Measurements from ENCODE around the gene CNTN1. TPM values are rescaled to one million over a fixed set of nuclear protein-coding genes. Genes with fewer than 3 reads are reported as not detected.

The CNTN1 gene
- total RNA-seq, 1 experiment from 2014 or later = 6.5 TPM

GRCh38 chr12:41051954-41052353 lies 359.7 kb downstream of the CNTN1 start:
- H3K9me3 ChIP-seq (ENCODE audit: control insufficient read depth, low read depth, low read length) = no peaks in the 10 kb centered on the region
- H3K27me3 Mint-ChIP-seq (ENCODE audit: low read depth) = no peaks in the 10 kb centered on the region
- H3T11ph ChIP-seq (ENCODE audit: low read length) = no peak overlapping the region
- H3K56ac ChIP-seq (ENCODE audit: insufficient read length, low read depth, low read length) = no peak overlapping the region
- no peak overlapping the region for H3K18ac ChIP-seq (ENCODE audit: insufficient read length, low read depth, low read length)
- H2BK15ac ChIP-seq (ENCODE audit: low read depth, low read length) = no peak overlapping the region
- H2AK5ac ChIP-seq (ENCODE audit: insufficient read length, low read length) = no peak overlapping the region
- no peak overlapping the region for H4K5ac ChIP-seq (ENCODE audit: insufficient read length, low read depth, low read length)
- no peak overlapping the region for H3K4me2 ChIP-seq (ENCODE audit: insufficient read depth, insufficient read length, low read length)
- H2BK12ac ChIP-seq (ENCODE audit: insufficient read length, low read depth, low read length) = no peak overlapping the region
- no peak for TF ChIP-seq CTCF (conservative IDR thresholded peaks at IDR 0.05)
- H3K4me1 ChIP-seq (ENCODE audit: insufficient read depth, low read length) = no peaks in the 10 kb centered on the region
- H3K27me3 ChIP-seq (ENCODE audit: insufficient read depth, low read length) = no peaks in the 10 kb centered on the region
- H3K23ac ChIP-seq (ENCODE audit: insufficient read length, low read depth, low read length) = no peak overlapping the region
- DNase-seq = no peak
- no peak overlapping the region for H3K9ac ChIP-seq (ENCODE audit: extremely low read depth, insufficient read length, low read length)
- H2BK5ac ChIP-seq (ENCODE audit: insufficient read length, low read length) = no peak overlapping the region
- no peak overlapping the region for H2BK20ac ChIP-seq (ENCODE audit: low read depth, low read length, poor library complexity, severe bottlenecking)
- H4K8ac ChIP-seq (replicated peaks; ENCODE audit: insufficient read length, low read depth, low read length) = no peak overlapping the region
- H3K27ac Mint-ChIP-seq = no peak overlapping the region
- no peaks in the 10 kb centered on the region for H4K20me1 ChIP-seq (ENCODE audit: control insufficient read depth, insufficient read depth, insufficient read length)
- no peaks in the 10 kb centered on the region for H3K79me2 ChIP-seq (ENCODE audit: insufficient read depth, low read length)
- no peak overlapping the region for H3K14ac ChIP-seq (ENCODE audit: insufficient read depth, low read length)
- WGBS (ENCODE audit: extremely low coverage, insufficient read length, low lambda C conversion rate) = no CpG with 5 or more reads among the region's 2 CpGs
- no peak overlapping the region for H3K4ac ChIP-seq (ENCODE audit: low read depth, low read length)
- H3K23me2 ChIP-seq (ENCODE audit: insufficient read length, low read depth, low read length, poor library complexity, severe bottlenecking) = no peaks in the 10 kb centered on the region
- no peaks in the 10 kb centered on the region for H3K9me3 Mint-ChIP-seq
- H3K4me3 Mint-ChIP-seq = no peak overlapping the region
- no peak overlapping the region for H3K27ac ChIP-seq (ENCODE audit: insufficient read length, low read depth, low read length)
- H4K91ac ChIP-seq (ENCODE audit: insufficient read length, low read depth, low read length) = no peak overlapping the region
- H3K79me1 ChIP-seq (ENCODE audit: insufficient read depth, low read depth, low read length, poor library complexity, severe bottlenecking) = no peaks in the 10 kb centered on the region
- H3K36me3 Mint-ChIP-seq (ENCODE audit: insufficient read depth in 1 of 3, low read depth in 3 of 3) = no peaks in the 10 kb centered on the region
- no peak overlapping the region for H2AFZ ChIP-seq (ENCODE audit: low read length)
- H2BK120ac ChIP-seq (ENCODE audit: low read depth, low read length, poor library complexity, severe bottlenecking) = no peak overlapping the region
- no peaks in the 10 kb centered on the region for H3K4me1 Mint-ChIP-seq

Data from H9 (cell line).